Hepatocyte (in vitro differentiated cells): Measurements from ENCODE around the gene CAPN2.

Source experiments
- EZH2phosphoT487 ChIP-seq: fragments of 200-600 bp; sonication (generic); IDR thresholded peaks from one replicate; pipeline ENCODE4 v1.6.1; 2018; ENCODE audit warnings: antibody characterized with exemption, mild to moderate bottlenecking, low read depth, moderate library complexity; ENCODE audit not compliant: unreplicated experiment, severe bottlenecking
- TF ChIP-seq, protein P1 (sequence below): fragments of 200-600 bp; sonication (generic); IDR thresholded peaks from 2 replicates; pipeline ENCODE4 v1.5.1; 2016; ENCODE audit warnings: antibody characterized with exemption, mild to moderate bottlenecking; ENCODE audit not compliant: poor library complexity

DNA sequence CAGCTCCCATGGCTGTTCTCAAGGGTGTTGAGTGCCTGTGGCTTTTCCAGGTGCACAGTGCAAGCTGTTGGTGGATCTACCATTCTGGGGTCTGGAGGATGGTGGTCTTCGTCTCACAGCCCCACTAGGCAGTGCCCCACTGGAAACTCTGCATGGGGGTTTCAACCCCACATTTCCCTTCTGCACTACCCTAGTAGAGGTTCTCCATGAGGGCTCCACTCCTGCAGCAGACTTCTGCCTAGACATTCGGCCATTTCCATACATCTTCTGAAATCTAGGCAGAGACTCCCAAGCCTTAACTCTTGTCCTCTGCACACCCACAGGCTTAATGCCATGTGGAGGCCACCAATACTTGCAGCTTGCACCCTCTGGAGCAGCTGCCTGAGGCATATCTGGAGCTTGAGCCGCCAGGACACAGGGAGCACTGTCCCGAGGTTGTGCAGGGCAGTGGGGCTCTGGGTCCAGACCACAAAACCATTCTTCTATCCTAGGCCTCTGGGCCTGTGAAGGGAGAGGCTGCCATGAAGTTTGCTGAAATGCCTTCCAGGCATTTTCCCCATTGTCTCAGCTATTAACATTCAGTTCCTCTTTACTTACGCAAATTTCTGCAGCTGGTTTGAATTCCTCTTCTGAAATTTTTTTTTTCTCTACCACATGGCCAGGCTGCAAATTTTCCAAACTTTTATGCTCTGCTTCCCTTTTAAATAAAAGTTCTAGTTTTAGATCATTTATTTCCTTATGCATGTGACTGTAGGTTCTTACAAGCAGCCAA, 38.0 kb upstream of the CAPN2 start:
- TF ChIP-seq, protein P1, sequence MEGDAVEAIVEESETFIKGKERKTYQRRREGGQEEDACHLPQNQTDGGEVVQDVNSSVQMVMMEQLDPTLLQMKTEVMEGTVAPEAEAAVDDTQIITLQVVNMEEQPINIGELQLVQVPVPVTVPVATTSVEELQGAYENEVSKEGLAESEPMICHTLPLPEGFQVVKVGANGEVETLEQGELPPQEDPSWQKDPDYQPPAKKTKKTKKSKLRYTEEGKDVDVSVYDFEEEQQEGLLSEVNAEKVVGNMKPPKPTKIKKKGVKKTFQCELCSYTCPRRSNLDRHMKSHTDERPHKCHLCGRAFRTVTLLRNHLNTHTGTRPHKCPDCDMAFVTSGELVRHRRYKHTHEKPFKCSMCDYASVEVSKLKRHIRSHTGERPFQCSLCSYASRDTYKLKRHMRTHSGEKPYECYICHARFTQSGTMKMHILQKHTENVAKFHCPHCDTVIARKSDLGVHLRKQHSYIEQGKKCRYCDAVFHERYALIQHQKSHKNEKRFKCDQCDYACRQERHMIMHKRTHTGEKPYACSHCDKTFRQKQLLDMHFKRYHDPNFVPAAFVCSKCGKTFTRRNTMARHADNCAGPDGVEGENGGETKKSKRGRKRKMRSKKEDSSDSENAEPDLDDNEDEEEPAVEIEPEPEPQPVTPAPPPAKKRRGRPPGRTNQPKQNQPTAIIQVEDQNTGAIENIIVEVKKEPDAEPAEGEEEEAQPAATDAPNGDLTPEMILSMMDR, result no peak
- no peak for TF ChIP-seq EZH2phosphoT487
